Measurements from ENCODE around the gene TAF4. TPM values are rescaled to one million over a fixed set of nuclear protein-coding genes. Genes with fewer than 3 reads are reported as not detected.

The TAF4 gene
- total RNA-seq: 10 to 100 TPM in 3 of 4 donors, 1 to 10 TPM in 1; 8.0 to 24.9 (median 13.9) TPM

GRCh38 chr20:62065674-62066338 is at the start of gene TAF4:
Gene TAF4 (minus strand): TSS chr20:62065881. CDS start chr20:62065810, 71 bp downstream.
- Histone ChIP-seq H3K4me1 (peaks cover 48 to 49% of the 10 kb centered on the region in 2 donors), H3K4me3 (peak within 1 kb of the TSS; percentile 62 to 76 (median 72)), H3K9me3 (no peaks in the 10 kb centered on the region), H3K36me3 (no peaks in the 10 kb centered on the region), H3K27me3 (no peaks in the 10 kb centered on the region), H3K27ac (peak within 1 kb of the TSS; percentile 82 to 89 (median 86))
- in situ Hi-C loops (cut with MboI; ENCODE audit: low sequenced_read_pairs in 4 of 4) (loop anchor here in 1 of 4 donors (10.0 kb wide), 1 partner anchor 59 kb away; the partner anchor contains the start of gene LSM14B), intact Hi-C loops (cut with DNase I; ENCODE audit: low total_unique reads) (loop anchor here (1.0 to 2.0 kb wide), 4 partner anchors 45 to 117 kb away; partner anchors contain the start of genes MTG2, PSMA7 and SS18L1)
- peak; percentile 74 to 77 for ATAC-seq
- TF ChIP-seq POLR2A (IDR thresholded peaks at IDR 0.05) (peak; percentile 86 to 90), CTCF (IDR thresholded peaks at IDR 0.05 in 4 of 5, conservative IDR thresholded peaks at IDR 0.05 in 1 of 5) (no peak)
- peak; percentile 58 to 68 for DNase-seq

DNA sequence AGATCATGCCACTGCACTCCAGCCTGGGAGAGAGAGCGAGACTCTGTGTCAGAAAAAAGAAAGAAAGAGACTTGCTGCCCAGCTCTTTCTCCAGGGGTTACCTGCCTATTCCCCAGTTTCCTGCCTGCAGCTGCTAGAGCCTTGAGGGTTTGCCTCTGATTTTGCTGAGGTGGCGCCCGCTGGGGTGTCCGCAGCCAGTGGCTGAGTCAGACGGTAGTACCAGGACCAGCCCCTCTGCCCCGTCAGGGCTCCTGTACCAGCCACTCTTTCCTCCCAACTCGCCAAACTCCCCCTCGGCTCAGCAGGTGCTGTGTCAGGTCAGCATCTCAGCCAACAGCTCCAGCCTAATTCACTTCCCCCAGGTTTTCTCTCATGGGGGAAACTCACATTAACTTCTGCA is 49.2 kb upstream of the TAF4 start:
- in situ Hi-C loops (cut with MboI; ENCODE audit: low sequenced_read_pairs in 4 of 4) (loop anchor here in 1 of 4 donors (5.0 kb wide), 1 partner anchor 38 kb away; no protein-coding TSS in a partner anchor), intact Hi-C loops (cut with DNase I; ENCODE audit: low total_unique reads) (no loop called here)
- no peak overlapping the region for H3K4me3 ChIP-seq
- no peak for ATAC-seq
- TF ChIP-seq POLR2A (IDR thresholded peaks at IDR 0.05) (no peak), CTCF (IDR thresholded peaks at IDR 0.05 in 4 of 5, conservative IDR thresholded peaks at IDR 0.05 in 1 of 5) (no peak)
- H3K4me1 ChIP-seq: peaks cover 20 to 26% of the 10 kb centered on the region in 2 donors
- H3K27ac ChIP-seq: no peak overlapping the region
- H3K36me3 ChIP-seq: no peaks in the 10 kb centered on the region
- DNase-seq: no peak
- H3K27me3 ChIP-seq: no peaks in the 10 kb centered on the region
- H3K9me3 ChIP-seq: peaks cover 0 to 5% (median 0%) of the 10 kb centered on the region in 3 donors

DNA sequence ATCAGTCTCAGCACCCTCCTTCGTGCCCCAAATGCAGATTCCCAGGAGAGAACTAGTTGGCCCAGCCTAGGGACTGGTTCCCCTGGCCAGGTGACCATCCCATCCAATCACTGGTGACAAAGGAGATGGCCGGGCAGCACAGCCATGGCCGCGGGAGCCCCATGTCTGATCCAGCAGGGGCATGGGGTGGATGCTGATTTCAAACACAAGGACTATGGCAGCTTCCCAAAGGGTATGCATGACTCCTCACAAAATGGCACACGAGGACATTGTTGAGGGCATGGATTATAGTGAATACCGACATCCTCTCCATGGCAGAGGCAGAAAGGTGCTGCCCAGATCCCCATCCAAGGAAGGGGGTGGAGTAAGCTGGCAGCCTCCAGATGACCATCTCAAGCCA is 46.7 kb upstream of the TAF4 start:
- peaks cover 2 to 3% of the 10 kb centered on the region in 2 donors for H3K4me1 ChIP-seq
- no peak for DNase-seq
- intact Hi-C loops (cut with DNase I; ENCODE audit: low total_unique reads): no loop called here
- no peak for ATAC-seq
- no peaks in the 10 kb centered on the region for H3K36me3 ChIP-seq
- H3K4me3 ChIP-seq: no peak overlapping the region
- H3K27me3 ChIP-seq: no peaks in the 10 kb centered on the region
- in situ Hi-C loops (cut with MboI; ENCODE audit: low sequenced_read_pairs in 4 of 4): no loop called here
- TF ChIP-seq CTCF (IDR thresholded peaks at IDR 0.05 in 4 of 5, conservative IDR thresholded peaks at IDR 0.05 in 1 of 5) (no peak), POLR2A (IDR thresholded peaks at IDR 0.05) (no peak)
- H3K27ac ChIP-seq: no peak overlapping the region
- H3K9me3 ChIP-seq: peaks cover 0 to 26% (median 0%) of the 10 kb centered on the region in 3 donors

DNA sequence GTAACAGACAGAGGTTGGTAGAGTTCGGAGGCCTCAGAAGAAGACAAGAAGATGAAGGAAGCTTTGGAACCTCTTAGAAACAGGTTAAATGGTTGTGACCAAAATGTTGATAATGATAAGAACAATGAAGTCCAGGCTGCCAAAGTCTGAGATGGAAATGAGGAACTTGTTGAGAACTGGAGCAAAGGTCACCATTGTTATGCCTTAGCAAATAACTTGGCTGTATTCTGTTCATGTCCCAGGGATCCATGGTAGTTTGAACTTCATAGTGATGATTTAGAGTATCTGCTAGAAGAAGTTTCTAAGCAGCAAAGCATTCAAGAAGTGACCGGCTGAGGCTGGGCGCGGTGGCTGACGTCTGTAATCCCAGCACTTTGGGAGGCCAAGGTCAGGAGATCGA is 45.5 kb upstream of the TAF4 start:
- DNase-seq (no peak), ATAC-seq (no peak)
- H3K4me1 ChIP-seq: no peaks in the 10 kb centered on the region
- H3K4me3 ChIP-seq: no peak overlapping the region
- no peak overlapping the region for H3K27ac ChIP-seq
- no peak for TF ChIP-seq CTCF (IDR thresholded peaks at IDR 0.05 in 4 of 5, conservative IDR thresholded peaks at IDR 0.05 in 1 of 5)
- no peak for TF ChIP-seq POLR2A (IDR thresholded peaks at IDR 0.05)
- in situ Hi-C loops (cut with MboI; ENCODE audit: low sequenced_read_pairs in 4 of 4) (no loop called here), intact Hi-C loops (cut with DNase I; ENCODE audit: low total_unique reads) (no loop called here)
- no peaks in the 10 kb centered on the region for H3K36me3 ChIP-seq
- H3K27me3 ChIP-seq: no peaks in the 10 kb centered on the region
- peaks cover 0 to 26% (median 0%) of the 10 kb centered on the region in 3 donors for H3K9me3 ChIP-seq

Measured in gastrocnemius medialis (tissue), 4 donors.